ENCODE measurements around the gene CTNND2. TPM values are rescaled to one million over a fixed set of nuclear protein-coding genes. Genes with fewer than 3 reads are reported as not detected.

CTNND2 gene
- total RNA-seq, 4 donors from 2014 or later: 0.22 to 2.8 (median 0.39) TPM

DNA sequence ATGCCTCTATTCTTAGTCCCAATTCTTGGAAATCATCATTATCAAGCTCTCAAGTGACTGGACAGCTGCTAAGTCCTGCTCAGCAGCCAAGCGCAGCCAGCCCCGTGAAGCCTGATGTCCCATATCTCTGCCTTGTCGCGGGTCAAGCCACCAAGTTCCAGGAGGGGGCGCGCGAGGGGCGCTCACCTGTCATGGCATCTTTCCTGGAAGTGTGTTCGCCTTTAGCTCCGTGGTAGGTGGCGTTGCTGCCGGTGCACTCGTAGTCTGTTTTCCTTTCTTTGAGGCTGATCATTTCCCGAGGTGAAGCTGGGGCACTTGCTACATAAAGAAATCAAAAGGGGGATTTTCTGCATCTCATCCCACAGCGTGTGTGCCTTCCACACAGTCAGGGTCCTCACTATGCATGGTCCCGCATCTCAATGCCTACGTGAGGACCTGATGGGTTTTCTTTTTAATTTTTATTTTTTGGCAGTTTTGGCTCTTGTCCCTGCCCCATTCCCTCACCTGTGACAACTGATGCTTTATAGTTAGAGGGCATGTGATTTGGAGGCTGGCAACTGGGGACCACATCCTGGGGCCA lies 916.2 kb downstream of the CTNND2 start:
- Histone ChIP-seq H3K27me3 (no peaks in the 10 kb centered on the region), H3K27ac (peak overlapping the region in 2 of 3 donors; percentile 86 to 96), H3K9me3 (no peaks in the 10 kb centered on the region), H3K4me1 (peaks cover 22 to 25% of the 10 kb centered on the region in 2 donors), H3K4me3 (replicated peaks in 1 of 3) (no peak overlapping the region), H3K36me3 (no peaks in the 10 kb centered on the region)
- intact Hi-C loops (cut with DNase I): no loop called here
- WGBS, 2 donors: 10 to 13% methylated on average over 17 of the region's 17 CpGs
- TF ChIP-seq CTCF (IDR thresholded peaks at IDR 0.05): peak; percentile 37 to 88 (median 78)
- TF ChIP-seq POLR2A (IDR thresholded peaks at IDR 0.05): peak in 1 of 2 donors; percentile 44
- peak; percentile 85 to 91 for DNase-seq

GRCh38 chr5:10987276-10987924 lies 916.8 kb downstream of the CTNND2 start:
- Histone ChIP-seq H3K4me1 (peaks cover 22 to 25% of the 10 kb centered on the region in 2 donors), H3K4me3 (replicated peaks in 1 of 3) (no peak overlapping the region), H3K27me3 (no peaks in the 10 kb centered on the region), H3K9me3 (no peaks in the 10 kb centered on the region), H3K36me3 (no peaks in the 10 kb centered on the region), H3K27ac (no peak overlapping the region)
- intact Hi-C loops (cut with DNase I): no loop called here
- DNase-seq: no peak
- TF ChIP-seq CTCF (IDR thresholded peaks at IDR 0.05) (no peak), POLR2A (IDR thresholded peaks at IDR 0.05) (no peak)
- 60 to 67% methylated on average over 8 of the region's 8 CpGs for WGBS, 2 donors

- H3K27ac ChIP-seq: no peak overlapping the region
- H3K4me3 ChIP-seq (replicated peaks in 1 of 3): no peak overlapping the region
- TF ChIP-seq POLR2A (IDR thresholded peaks at IDR 0.05) (no peak), CTCF (IDR thresholded peaks at IDR 0.05) (no peak)
- no peak for DNase-seq
- H3K9me3 ChIP-seq: no peaks in the 10 kb centered on the region
- no peaks in the 10 kb centered on the region for H3K36me3 ChIP-seq
- 85 to 99% methylated on average over 2 of the region's 2 CpGs for WGBS, 2 donors
- H3K27me3 ChIP-seq: no peaks in the 10 kb centered on the region
- intact Hi-C loops (cut with DNase I): no loop called here
- H3K4me1 ChIP-seq: peaks cover 22 to 25% of the 10 kb centered on the region in 2 donors
Measured at GRCh38 chr5:10985721-10986110, 918.5 kb downstream of the CTNND2 start.

DNA sequence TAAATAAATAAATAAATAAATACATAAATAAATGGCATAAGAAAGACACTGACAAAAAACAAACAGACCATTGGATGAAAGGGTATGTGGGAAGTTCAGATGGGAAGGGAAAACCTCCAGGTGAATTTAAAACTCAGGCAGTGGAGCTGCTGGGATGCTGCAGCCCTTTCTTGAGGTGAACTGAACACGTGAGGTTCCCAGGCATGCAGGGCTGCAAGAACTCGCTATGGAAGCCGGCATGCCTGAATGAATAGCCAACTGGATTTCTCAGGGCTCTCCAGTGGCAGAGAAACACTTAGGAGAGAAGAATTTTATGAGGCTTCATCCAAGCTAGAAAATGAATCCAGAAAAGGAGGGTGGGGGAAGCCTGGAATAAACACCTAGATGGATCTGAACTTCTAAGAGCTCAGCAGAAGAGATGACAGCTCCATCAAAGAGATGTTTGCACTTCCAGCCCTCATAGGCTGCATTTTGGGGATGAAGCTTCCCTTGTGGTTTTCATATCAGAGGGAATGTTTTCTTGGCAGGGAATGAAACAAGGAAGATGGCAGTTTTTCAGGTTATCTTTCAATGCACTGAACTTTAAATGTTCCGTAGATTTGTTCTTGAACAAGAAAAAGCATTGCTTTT lies 919.0 kb downstream of the CTNND2 start:
- Histone ChIP-seq H3K4me1 (peaks cover 19 to 24% of the 10 kb centered on the region in 2 donors), H3K9me3 (no peaks in the 10 kb centered on the region), H3K4me3 (replicated peaks in 1 of 3) (no peak overlapping the region), H3K36me3 (no peaks in the 10 kb centered on the region), H3K27me3 (no peaks in the 10 kb centered on the region), H3K27ac (no peak overlapping the region)
- peak; percentile 40 to 64 for DNase-seq
- intact Hi-C loops (cut with DNase I): no loop called here
- TF ChIP-seq CTCF (IDR thresholded peaks at IDR 0.05) (no peak), POLR2A (IDR thresholded peaks at IDR 0.05) (no peak)
- WGBS, 2 donors: 43 to 46% methylated on average over 4 of the region's 4 CpGs

All from thyroid gland (tissue), 4 donors.